ENCODE data around the gene NAA20.

Gene NAA20

GRCh38 chr20:19992996-19993908, 23.9 kb upstream of the NAA20 start:
- Histone ChIP-seq H3K36me3 (ENCODE audit: control insufficient read depth in 1 of 2, insufficient read depth in 2 of 2, low read length in 2 of 2) (peaks cover 19 to 28% of the 10 kb centered on the region in 2 donors), H3K27me3 (ENCODE audit: low read depth, low read length) (no peaks in the 10 kb centered on the region), H3K9me3 (ENCODE audit: control insufficient read depth in 1 of 2, low read length in 2 of 2) (no peaks in the 10 kb centered on the region), H3K4me3 (ENCODE audit: low read depth in 1 of 2, low read length in 2 of 2) (peak overlapping the region in 1 of 2 donors; percentile 34), H3K27ac (ENCODE audit: low read length) (peak overlapping the region; percentile 78), H3K4me1 (ENCODE audit: control insufficient read depth in 1 of 2, insufficient read depth in 2 of 2, low read length in 2 of 2) (peaks cover 14 to 48% of the 10 kb centered on the region in 2 donors)

GRCh38 chr20:19993958-19994669, 23.0 kb upstream of the NAA20 start:
- Histone ChIP-seq H3K27me3 (ENCODE audit: low read depth, low read length) (no peaks in the 10 kb centered on the region), H3K9me3 (ENCODE audit: control insufficient read depth in 1 of 2, low read length in 2 of 2) (no peaks in the 10 kb centered on the region), H3K36me3 (ENCODE audit: control insufficient read depth in 1 of 2, insufficient read depth in 2 of 2, low read length in 2 of 2) (peaks cover 27 to 36% of the 10 kb centered on the region in 2 donors), H3K4me1 (ENCODE audit: control insufficient read depth in 1 of 2, insufficient read depth in 2 of 2, low read length in 2 of 2) (peaks cover 14 to 46% of the 10 kb centered on the region in 2 donors), H3K27ac (ENCODE audit: low read length) (peak overlapping the region; percentile 78), H3K4me3 (ENCODE audit: low read depth in 1 of 2, low read length in 2 of 2) (no peak overlapping the region)

- no peaks in the 10 kb centered on the region for H3K9me3 ChIP-seq (ENCODE audit: control insufficient read depth in 1 of 2, low read length in 2 of 2)
- H3K27me3 ChIP-seq (ENCODE audit: low read depth, low read length) = no peaks in the 10 kb centered on the region
- H3K4me3 ChIP-seq (ENCODE audit: low read depth in 1 of 2, low read length in 2 of 2) = no peak overlapping the region
- H3K27ac ChIP-seq (ENCODE audit: low read length) = no peak overlapping the region
- peaks cover 14 to 53% of the 10 kb centered on the region in 2 donors for H3K4me1 ChIP-seq (ENCODE audit: control insufficient read depth in 1 of 2, insufficient read depth in 2 of 2, low read length in 2 of 2)
- peaks cover 32 to 47% of the 10 kb centered on the region in 2 donors for H3K36me3 ChIP-seq (ENCODE audit: control insufficient read depth in 1 of 2, insufficient read depth in 2 of 2, low read length in 2 of 2)
These were observed 21.8 kb upstream of the NAA20 start for GRCh38 chr20:19995220-19995863.

GRCh38 chr20:19996222-19996621, 20.9 kb upstream of the NAA20 start:
- Histone ChIP-seq H3K36me3 (ENCODE audit: control insufficient read depth in 1 of 2, insufficient read depth in 2 of 2, low read length in 2 of 2) (peaks cover 32 to 55% of the 10 kb centered on the region in 2 donors), H3K4me1 (ENCODE audit: control insufficient read depth in 1 of 2, insufficient read depth in 2 of 2, low read length in 2 of 2) (peaks cover 14 to 49% of the 10 kb centered on the region in 2 donors), H3K27ac (ENCODE audit: low read length) (no peak overlapping the region), H3K4me3 (ENCODE audit: low read depth in 1 of 2, low read length in 2 of 2) (no peak overlapping the region), H3K9me3 (ENCODE audit: control insufficient read depth in 1 of 2, low read length in 2 of 2) (no peaks in the 10 kb centered on the region), H3K27me3 (ENCODE audit: low read depth, low read length) (no peaks in the 10 kb centered on the region)

- H3K36me3 ChIP-seq (ENCODE audit: control insufficient read depth in 1 of 2, insufficient read depth in 2 of 2, low read length in 2 of 2) = peaks cover 31 to 52% of the 10 kb centered on the region in 2 donors
- H3K4me3 ChIP-seq (ENCODE audit: low read depth in 1 of 2, low read length in 2 of 2) = no peak overlapping the region
- no peaks in the 10 kb centered on the region for H3K27me3 ChIP-seq (ENCODE audit: low read depth, low read length)
- peaks cover 14 to 46% of the 10 kb centered on the region in 2 donors for H3K4me1 ChIP-seq (ENCODE audit: control insufficient read depth in 1 of 2, insufficient read depth in 2 of 2, low read length in 2 of 2)
- H3K27ac ChIP-seq (ENCODE audit: low read length) = no peak overlapping the region
- no peaks in the 10 kb centered on the region for H3K9me3 ChIP-seq (ENCODE audit: control insufficient read depth in 1 of 2, low read length in 2 of 2)
These were observed 20.2 kb upstream of the NAA20 start for GRCh38 chr20:19996917-19997316.

GRCh38 chr20:19998990-19999705, 18.0 kb upstream of the NAA20 start:
- peaks cover 6 to 40% of the 10 kb centered on the region in 2 donors for H3K4me1 ChIP-seq (ENCODE audit: control insufficient read depth in 1 of 2, insufficient read depth in 2 of 2, low read length in 2 of 2)
- no peaks in the 10 kb centered on the region for H3K27me3 ChIP-seq (ENCODE audit: low read depth, low read length)
- H3K27ac ChIP-seq (ENCODE audit: low read length) = no peak overlapping the region
- no peak overlapping the region for H3K4me3 ChIP-seq (ENCODE audit: low read depth in 1 of 2, low read length in 2 of 2)
- no peaks in the 10 kb centered on the region for H3K9me3 ChIP-seq (ENCODE audit: control insufficient read depth in 1 of 2, low read length in 2 of 2)
- H3K36me3 ChIP-seq (ENCODE audit: control insufficient read depth in 1 of 2, insufficient read depth in 2 of 2, low read length in 2 of 2) = peaks cover 29 to 38% of the 10 kb centered on the region in 2 donors

GRCh38 chr20:20000211-20000968, 16.8 kb upstream of the NAA20 start:
- Histone ChIP-seq H3K9me3 (ENCODE audit: control insufficient read depth in 1 of 2, low read length in 2 of 2) (no peaks in the 10 kb centered on the region), H3K4me1 (ENCODE audit: control insufficient read depth in 1 of 2, insufficient read depth in 2 of 2, low read length in 2 of 2) (peaks cover 4 to 27% of the 10 kb centered on the region in 2 donors), H3K36me3 (ENCODE audit: control insufficient read depth in 1 of 2, insufficient read depth in 2 of 2, low read length in 2 of 2) (peaks cover 29 to 38% of the 10 kb centered on the region in 2 donors), H3K27me3 (ENCODE audit: low read depth, low read length) (no peaks in the 10 kb centered on the region), H3K4me3 (ENCODE audit: low read depth in 1 of 2, low read length in 2 of 2) (no peak overlapping the region), H3K27ac (ENCODE audit: low read length) (no peak overlapping the region)

GRCh38 chr20:20002101-20002998, 14.8 kb upstream of the NAA20 start:
- Histone ChIP-seq H3K27me3 (ENCODE audit: low read depth, low read length) (no peaks in the 10 kb centered on the region), H3K4me3 (ENCODE audit: low read depth in 1 of 2, low read length in 2 of 2) (no peak overlapping the region), H3K27ac (ENCODE audit: low read length) (peak overlapping the region; percentile 5), H3K36me3 (ENCODE audit: control insufficient read depth in 1 of 2, insufficient read depth in 2 of 2, low read length in 2 of 2) (peaks cover 28 to 29% of the 10 kb centered on the region in 2 donors), H3K4me1 (ENCODE audit: control insufficient read depth in 1 of 2, insufficient read depth in 2 of 2, low read length in 2 of 2) (peaks cover 4 to 16% of the 10 kb centered on the region in 2 donors), H3K9me3 (ENCODE audit: control insufficient read depth in 1 of 2, low read length in 2 of 2) (no peaks in the 10 kb centered on the region)

GRCh38 chr20:20003031-20003954, 13.9 kb upstream of the NAA20 start:
- Histone ChIP-seq H3K4me3 (ENCODE audit: low read depth in 1 of 2, low read length in 2 of 2) (peak overlapping the region; percentile 12 to 32), H3K4me1 (ENCODE audit: control insufficient read depth in 1 of 2, insufficient read depth in 2 of 2, low read length in 2 of 2) (peaks cover 4 to 16% of the 10 kb centered on the region in 2 donors), H3K36me3 (ENCODE audit: control insufficient read depth in 1 of 2, insufficient read depth in 2 of 2, low read length in 2 of 2) (peaks cover 26 to 29% of the 10 kb centered on the region in 2 donors), H3K27me3 (ENCODE audit: low read depth, low read length) (no peaks in the 10 kb centered on the region), H3K27ac (ENCODE audit: low read length) (peak overlapping the region; percentile 76), H3K9me3 (ENCODE audit: control insufficient read depth in 1 of 2, low read length in 2 of 2) (no peaks in the 10 kb centered on the region)
